NT2/D1 (cell line): ENCODE results near the gene CCR6.

Source experiments
- DNase-seq: peaks from one replicate; pipeline ENCODE4 v3.0.0-alpha.2; 2011; ENCODE audit warnings: low read depth, low spot score
- H3K27me3 ChIP-seq: 2 replicates; pipeline ENCODE4 v1.6.0; 2011; ENCODE audit warnings: mild to moderate bottlenecking; ENCODE audit not compliant: insufficient read length, insufficient read depth
- H3K36me3 ChIP-seq: 2 replicates; pipeline ENCODE4 v1.6.1; 2011; ENCODE audit warnings: mild to moderate bottlenecking, low read length, mixed read lengths; ENCODE audit not compliant: insufficient read depth, insufficient read length
- H3K4me1 ChIP-seq: 2 replicates; pipeline ENCODE4 v1.5.1; 2011; ENCODE audit not compliant: insufficient read depth, insufficient read length
- H3K4me3 ChIP-seq: 2 replicates; pipeline ENCODE4 v1.5.1; 2011; ENCODE audit warnings: low read depth; ENCODE audit not compliant: insufficient read length
- H3K9ac ChIP-seq: 2 replicates; pipeline ENCODE4 v1.6.0; 2011; ENCODE audit warnings: low read depth; ENCODE audit not compliant: insufficient read length
- H3K9me3 ChIP-seq: 2 replicates; pipeline ENCODE4 v1.5.1; 2011; ENCODE audit warnings: mild to moderate bottlenecking, low read length; ENCODE audit not compliant: insufficient read depth
- SUZ12 ChIP-seq: IDR thresholded peaks from 2 replicates; pipeline ENCODE4 v1.6.1; 2011; ENCODE audit not compliant: insufficient read length, insufficient read depth; ENCODE audit errors: extremely low read depth
- YY1 ChIP-seq: IDR thresholded peaks from 2 replicates; pipeline ENCODE4 v1.6.1; 2011; ENCODE audit not compliant: insufficient read length, insufficient read depth
- ZNF274 ChIP-seq: IDR thresholded peaks from 2 replicates; pipeline ENCODE4 v1.6.1; 2011; ENCODE audit warnings: mild to moderate bottlenecking, low read depth, low read length

CCR6 gene

DNA sequence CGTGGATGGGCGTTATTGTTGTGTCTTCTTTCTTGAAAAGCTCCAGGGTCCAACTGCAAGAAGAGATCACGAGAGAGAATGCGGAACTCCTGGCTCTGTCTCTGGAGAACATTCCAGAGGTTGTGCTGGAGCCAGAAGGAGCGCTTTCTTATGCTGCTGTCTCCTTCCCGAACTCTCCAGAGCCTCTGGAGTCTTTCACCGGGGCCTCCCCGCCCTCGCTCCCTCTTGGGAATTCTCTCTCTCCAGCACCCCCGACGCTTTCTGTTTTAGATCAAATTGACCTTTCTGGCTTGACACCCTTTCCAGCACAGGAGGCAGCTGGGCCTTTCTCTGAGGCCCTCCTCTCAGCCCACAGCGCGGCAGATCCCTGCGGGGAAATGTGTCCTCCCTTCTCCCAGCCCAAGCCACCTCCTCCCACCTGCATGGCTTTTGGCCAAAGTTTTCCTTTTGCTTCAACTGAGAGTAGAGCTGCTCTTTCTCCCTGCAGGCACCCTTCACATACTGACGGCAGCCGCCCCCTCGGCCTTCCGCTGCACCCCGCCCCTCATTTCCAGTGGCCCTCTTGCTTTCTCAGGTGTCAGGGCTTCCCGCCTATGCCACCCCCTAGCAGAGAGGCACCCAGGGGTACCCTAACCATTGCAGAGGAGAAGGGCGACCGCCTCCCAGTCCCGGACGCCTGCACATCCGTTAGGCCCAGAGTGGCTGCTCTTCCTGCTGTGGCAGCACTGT is 6.6 kb upstream of the CCR6 start:
- Histone ChIP-seq H3K9ac (no peak overlapping the region), H3K9me3 (peaks cover 9% of the 10 kb centered on the region; the same call in 1 of the 2 replicates), H3K27me3 (no peaks in the 10 kb centered on the region), H3K36me3 (no peaks in the 10 kb centered on the region), H3K4me3 (no peak overlapping the region), H3K4me1 (no peaks in the 10 kb centered on the region)
- TF ChIP-seq ZNF274 (no peak), SUZ12 (no peak), YY1 (no peak)
- DNase-seq: no peak

DNA sequence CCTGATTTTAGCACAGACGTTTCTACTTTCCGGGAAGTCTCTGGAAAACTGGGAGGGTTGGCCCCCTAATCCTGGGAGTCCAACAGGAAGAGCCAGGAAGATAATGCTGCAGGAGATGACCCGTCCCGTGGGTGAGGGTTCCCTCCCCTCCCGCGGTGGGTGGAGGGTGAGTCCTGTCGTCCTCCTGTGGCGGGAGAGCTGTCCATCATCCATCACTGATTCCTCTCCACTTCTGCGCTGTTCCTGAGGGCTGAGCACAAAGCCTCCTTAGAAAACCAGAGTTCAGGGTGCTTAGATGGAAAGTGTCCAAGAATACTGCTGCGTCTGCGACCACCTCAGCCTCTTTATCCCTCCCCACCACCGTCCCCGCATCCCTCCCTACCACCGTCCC is 6.1 kb upstream of the CCR6 start:
- no peaks in the 10 kb centered on the region for H3K27me3 ChIP-seq
- DNase-seq: no peak
- H3K9me3 ChIP-seq: peaks cover 9% of the 10 kb centered on the region; the same call in 1 of the 2 replicates
- no peaks in the 10 kb centered on the region for H3K4me1 ChIP-seq
- no peaks in the 10 kb centered on the region for H3K36me3 ChIP-seq
- TF ChIP-seq SUZ12 (no peak), ZNF274 (no peak), YY1 (no peak)
- H3K9ac ChIP-seq: no peak overlapping the region
- no peak overlapping the region for H3K4me3 ChIP-seq

DNA sequence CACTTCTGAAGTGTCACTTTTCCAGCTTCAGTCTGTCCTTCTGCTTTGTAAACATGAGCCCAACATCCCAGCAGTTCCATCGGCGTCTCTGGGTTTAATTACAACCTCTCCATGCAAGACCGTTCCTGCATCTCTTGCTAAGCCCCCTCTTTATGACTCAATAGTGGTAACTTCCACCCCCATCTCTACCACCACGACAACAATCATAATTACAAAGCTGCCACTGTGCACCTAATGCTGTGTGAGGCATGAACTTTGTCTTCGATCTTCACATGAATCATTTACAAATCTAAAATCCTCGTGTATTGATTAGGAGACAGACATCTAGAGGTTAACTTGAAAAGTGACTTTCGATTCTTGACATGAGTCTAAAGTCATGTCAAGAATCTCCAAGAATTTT is 4.9 kb upstream of the CCR6 start:
- TF ChIP-seq ZNF274 (no peak), SUZ12 (no peak), YY1 (no peak)
- no peaks in the 10 kb centered on the region for H3K36me3 ChIP-seq
- no peak overlapping the region for H3K4me3 ChIP-seq
- no peak overlapping the region for H3K9ac ChIP-seq
- no peaks in the 10 kb centered on the region for H3K4me1 ChIP-seq
- DNase-seq: no peak
- H3K27me3 ChIP-seq: no peaks in the 10 kb centered on the region
- H3K9me3 ChIP-seq: peaks cover 9% of the 10 kb centered on the region; the same call in 1 of the 2 replicates

GRCh38 chr6:167118839-167119238 is 4.1 kb upstream of the CCR6 start:
- peaks cover 9% of the 10 kb centered on the region; the same call in 1 of the 2 replicates for H3K9me3 ChIP-seq
- no peaks in the 10 kb centered on the region for H3K27me3 ChIP-seq
- TF ChIP-seq YY1 (no peak), SUZ12 (no peak), ZNF274 (no peak)
- no peak overlapping the region for H3K4me3 ChIP-seq
- H3K36me3 ChIP-seq: no peaks in the 10 kb centered on the region
- H3K4me1 ChIP-seq: no peaks in the 10 kb centered on the region
- no peak overlapping the region for H3K9ac ChIP-seq
- DNase-seq: no peak

DNA sequence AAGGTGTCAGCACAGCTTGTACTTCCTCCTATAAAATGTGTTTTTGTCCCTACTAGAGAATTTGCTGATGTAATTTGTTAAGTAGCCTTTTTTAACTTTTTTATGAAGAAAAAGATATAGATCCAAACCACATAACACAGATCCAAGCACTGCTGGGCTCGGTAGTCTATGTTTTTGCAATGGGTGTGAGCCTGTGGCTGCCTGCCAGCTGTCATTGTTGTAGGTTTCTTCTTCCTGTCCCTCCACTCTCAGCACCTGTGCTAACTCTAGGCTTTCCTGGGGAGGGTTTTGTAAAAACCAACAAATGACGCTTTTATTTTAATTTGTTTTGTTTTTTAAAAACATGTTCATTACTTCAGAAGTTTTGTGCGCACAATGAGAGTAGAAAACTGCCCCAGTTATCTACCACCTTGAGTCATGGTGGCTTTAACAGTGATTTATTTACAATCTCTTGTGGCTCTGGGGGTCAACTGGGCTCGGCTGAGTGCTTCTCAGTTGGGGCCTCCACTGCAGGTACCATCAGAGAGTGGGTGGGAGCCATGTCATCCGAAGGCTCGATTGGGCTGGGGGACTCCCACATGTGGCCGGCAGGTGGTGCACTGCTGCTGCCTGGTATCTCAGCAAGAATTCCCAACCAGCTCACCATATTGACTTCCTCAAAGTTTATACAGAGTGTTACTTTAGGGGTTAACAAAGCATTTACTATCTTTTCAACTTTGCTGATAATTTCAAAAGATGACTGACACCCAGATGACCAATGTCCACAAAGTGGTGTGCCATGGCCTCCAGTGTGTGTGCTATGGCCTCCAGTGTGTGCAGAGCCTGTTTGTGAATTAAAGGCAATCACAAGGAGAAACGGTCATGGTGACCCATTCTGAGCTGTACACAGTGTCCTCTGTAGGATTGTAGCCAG is 3.0 kb upstream of the CCR6 start:
- TF ChIP-seq YY1 (no peak), ZNF274 (no peak), SUZ12 (no peak)
- Histone ChIP-seq H3K4me3 (no peak overlapping the region), H3K36me3 (no peaks in the 10 kb centered on the region), H3K27me3 (no peaks in the 10 kb centered on the region), H3K9ac (no peak overlapping the region), H3K9me3 (peaks cover 9% of the 10 kb centered on the region; the same call in 1 of the 2 replicates), H3K4me1 (no peaks in the 10 kb centered on the region)
- no peak for DNase-seq

DNA sequence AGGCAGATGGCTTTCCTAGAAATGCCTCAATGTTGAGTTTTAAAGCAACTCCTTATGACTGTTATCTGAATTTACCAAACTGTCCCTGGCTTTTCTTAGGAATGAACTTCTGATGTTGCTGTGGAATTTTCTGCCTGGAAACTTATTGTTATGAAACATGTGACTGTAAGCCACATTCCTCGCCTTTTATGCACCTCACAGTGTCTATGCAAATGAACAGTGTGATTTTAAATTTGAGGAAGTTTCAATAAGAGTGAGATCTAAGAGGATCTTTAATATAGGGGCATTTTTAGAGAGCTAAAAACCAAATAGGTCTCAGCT is 2.4 kb upstream of the CCR6 start:
- H3K4me3 ChIP-seq: no peak overlapping the region
- no peaks in the 10 kb centered on the region for H3K4me1 ChIP-seq
- peaks cover 9% of the 10 kb centered on the region; the same call in 1 of the 2 replicates for H3K9me3 ChIP-seq
- no peak for DNase-seq
- no peak overlapping the region for H3K9ac ChIP-seq
- no peaks in the 10 kb centered on the region for H3K27me3 ChIP-seq
- no peaks in the 10 kb centered on the region for H3K36me3 ChIP-seq
- TF ChIP-seq YY1: no peak
- no peak for TF ChIP-seq SUZ12
- no peak for TF ChIP-seq ZNF274

GRCh38 chr6:167121335-167121841 is 1.5 kb upstream of the CCR6 start:
- H3K36me3 ChIP-seq: no peaks in the 10 kb centered on the region
- H3K4me3 ChIP-seq: no peak overlapping the region
- H3K9ac ChIP-seq: no peak overlapping the region
- peaks cover 9% of the 10 kb centered on the region; the same call in 1 of the 2 replicates for H3K9me3 ChIP-seq
- no peak for TF ChIP-seq YY1
- no peak for TF ChIP-seq ZNF274
- no peak for TF ChIP-seq SUZ12
- DNase-seq: no peak
- no peaks in the 10 kb centered on the region for H3K4me1 ChIP-seq
- no peaks in the 10 kb centered on the region for H3K27me3 ChIP-seq
